Fibroblast of the aortic adventitia (primary cell): Measurements from ENCODE around the gene ARL1. TPM values are rescaled to one million over a fixed set of nuclear protein-coding genes. Genes with fewer than 3 reads are reported as not detected.

Experiments used
- DNase-seq: peaks from one replicate; pipeline ENCODE4 v3.0.0-alpha.2; 2010; ENCODE audit warnings: low read depth
- H3K4me3 ChIP-seq: 2 replicates; pipeline ENCODE4 v1.5.1; 2011; ENCODE audit warnings: low read depth, mild to moderate bottlenecking, control low read depth, low read length, moderate library complexity
- total RNA-seq: library from RNA; depleted of rRNA; stranded (reverse); fragments of >200 nt; gene quantifications from 2 replicates; pipeline ENCODE4 v1.2.3, GENCODE V29; 2012; ENCODE audit warnings: low replicate concordance
- TF ChIP-seq, protein P1 (sequence below): IDR thresholded peaks from 2 replicates; pipeline ENCODE4 v1.5.1; 2011; ENCODE audit warnings: mild to moderate bottlenecking, low read length, control low read depth, inconsistent platforms; ENCODE audit not compliant: insufficient read depth

ARL1 gene
- total RNA-seq = 83.0 and 122 TPM in 2 replicates

DNA sequence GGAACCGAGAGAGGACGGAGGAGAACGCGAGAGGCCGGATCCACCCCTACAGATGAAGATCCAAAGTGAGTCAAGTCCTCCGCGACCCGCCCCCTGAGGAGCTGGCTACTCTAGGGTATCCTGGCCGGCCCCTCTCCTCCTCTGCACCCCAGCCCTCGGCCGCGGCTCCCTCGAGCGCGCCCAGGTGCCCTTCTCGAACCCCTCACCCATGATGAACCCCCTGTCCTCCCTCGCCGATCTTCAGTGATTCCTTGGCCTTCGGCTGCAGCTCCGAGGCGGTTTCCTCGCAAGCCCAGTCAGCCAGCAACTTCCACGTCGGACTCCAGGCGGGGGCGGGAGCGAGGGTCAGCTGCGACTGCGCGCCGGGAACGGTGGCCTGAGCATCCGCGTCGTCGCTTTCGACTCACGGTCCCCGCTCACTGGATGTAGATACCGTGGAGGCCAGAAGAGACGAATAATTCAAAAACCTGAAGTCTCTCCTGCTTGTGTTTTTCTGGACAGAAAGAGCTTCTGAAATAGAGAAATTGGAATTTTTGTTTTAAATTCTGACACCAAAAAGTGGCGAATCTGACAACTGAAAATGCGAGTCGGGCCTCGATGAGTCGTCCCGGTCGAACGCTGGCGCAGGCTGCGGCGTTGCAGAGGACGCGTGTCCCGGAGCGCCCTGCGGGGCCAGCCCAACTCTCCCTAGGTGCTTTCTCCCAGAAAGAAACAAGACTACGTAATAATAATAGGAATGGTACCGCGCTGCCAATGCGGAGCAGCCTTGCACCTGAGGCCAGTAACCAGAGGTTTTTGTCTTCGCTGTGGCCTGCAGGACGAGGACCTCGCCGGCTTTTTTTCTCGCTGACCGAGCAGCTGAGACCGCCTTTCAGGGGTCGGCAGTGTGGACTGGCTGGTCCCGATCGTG, at the start of gene ARL1:
TSS of gene ARL1 (minus strand) at position 337 of the 910 bp plus-strand sequence. CDS start at position 210, 127 bp downstream.
- TF ChIP-seq, protein P1, sequence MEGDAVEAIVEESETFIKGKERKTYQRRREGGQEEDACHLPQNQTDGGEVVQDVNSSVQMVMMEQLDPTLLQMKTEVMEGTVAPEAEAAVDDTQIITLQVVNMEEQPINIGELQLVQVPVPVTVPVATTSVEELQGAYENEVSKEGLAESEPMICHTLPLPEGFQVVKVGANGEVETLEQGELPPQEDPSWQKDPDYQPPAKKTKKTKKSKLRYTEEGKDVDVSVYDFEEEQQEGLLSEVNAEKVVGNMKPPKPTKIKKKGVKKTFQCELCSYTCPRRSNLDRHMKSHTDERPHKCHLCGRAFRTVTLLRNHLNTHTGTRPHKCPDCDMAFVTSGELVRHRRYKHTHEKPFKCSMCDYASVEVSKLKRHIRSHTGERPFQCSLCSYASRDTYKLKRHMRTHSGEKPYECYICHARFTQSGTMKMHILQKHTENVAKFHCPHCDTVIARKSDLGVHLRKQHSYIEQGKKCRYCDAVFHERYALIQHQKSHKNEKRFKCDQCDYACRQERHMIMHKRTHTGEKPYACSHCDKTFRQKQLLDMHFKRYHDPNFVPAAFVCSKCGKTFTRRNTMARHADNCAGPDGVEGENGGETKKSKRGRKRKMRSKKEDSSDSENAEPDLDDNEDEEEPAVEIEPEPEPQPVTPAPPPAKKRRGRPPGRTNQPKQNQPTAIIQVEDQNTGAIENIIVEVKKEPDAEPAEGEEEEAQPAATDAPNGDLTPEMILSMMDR = no peak
- peak; percentile 90 for DNase-seq
- H3K4me3 ChIP-seq = peak within 1 kb of the TSS; percentile 91

DNA sequence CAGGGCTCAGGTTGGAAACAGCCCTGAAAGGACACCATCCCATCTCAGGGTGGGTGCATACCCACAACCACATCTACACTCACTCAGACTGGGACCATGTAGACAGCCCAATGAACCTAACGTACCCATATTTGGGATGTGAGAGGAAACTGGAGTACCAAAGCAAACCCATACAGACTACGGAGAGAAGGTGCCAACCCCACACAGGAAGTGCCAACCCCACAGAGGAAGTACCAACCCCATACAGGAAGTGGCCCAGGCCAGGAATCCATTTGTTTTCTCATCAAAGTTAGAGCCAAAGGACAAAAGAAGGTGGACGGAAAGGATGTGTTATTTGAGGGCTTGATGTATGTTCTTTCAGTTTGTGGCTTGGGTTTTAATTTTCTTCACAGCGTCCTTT, 48.1 kb upstream of the ARL1 start:
- no peak for DNase-seq
- TF ChIP-seq, protein P1 = no peak
- H3K4me3 ChIP-seq = no peak overlapping the region

DNA sequence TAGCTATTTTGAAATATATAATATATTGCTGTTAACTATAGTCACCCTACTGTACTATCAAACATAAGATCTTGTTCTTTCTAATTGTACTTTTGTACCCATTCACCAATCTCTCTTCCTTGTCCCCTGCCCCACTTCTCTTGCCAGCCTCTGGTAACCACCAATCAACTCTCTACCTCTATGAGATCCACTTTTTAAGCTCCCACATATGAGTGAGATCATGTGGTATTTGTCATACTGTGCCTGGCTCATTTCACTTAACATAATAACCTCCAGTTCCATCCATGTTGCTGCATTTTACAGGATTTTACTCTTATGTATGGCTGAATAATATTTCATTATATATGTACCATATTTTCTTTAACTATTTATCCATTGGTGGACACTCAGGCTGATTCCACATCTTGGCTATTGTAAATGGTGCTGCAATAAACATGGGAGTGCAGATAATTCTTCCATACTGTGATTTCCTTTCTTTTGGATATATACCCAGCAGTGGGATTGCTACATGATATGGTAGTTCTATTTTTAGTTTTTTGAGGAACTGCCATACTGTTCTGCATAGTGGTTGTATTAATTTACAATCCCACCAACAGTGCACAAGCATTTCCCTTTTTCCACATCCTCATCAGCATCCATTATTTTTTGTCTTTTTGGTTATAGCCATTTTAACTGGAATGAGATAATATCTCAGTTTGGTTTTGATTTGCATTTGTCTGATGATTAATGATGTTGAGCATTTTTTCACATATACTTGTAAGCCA, 34.1 kb upstream of the ARL1 start:
- TF ChIP-seq, protein P1 = no peak
- no peak overlapping the region for H3K4me3 ChIP-seq
- DNase-seq = no peak

- no peak overlapping the region for H3K4me3 ChIP-seq
- TF ChIP-seq, protein P1 = no peak
- no peak for DNase-seq
Measured at GRCh38 chr12:101439236-101439635, 31.7 kb upstream of the ARL1 start.

- TF ChIP-seq, protein P1 = no peak
- no peak overlapping the region for H3K4me3 ChIP-seq
- no peak for DNase-seq
Measured at GRCh38 chr12:101436136-101436535, 28.6 kb upstream of the ARL1 start.

- TF ChIP-seq, protein P1 = no peak
- DNase-seq = no peak
- H3K4me3 ChIP-seq = no peak overlapping the region
Measured at GRCh38 chr12:101430456-101430855, 22.9 kb upstream of the ARL1 start.
